ENCODE measurements around the gene TMEM108. TPM values are rescaled to one million over a fixed set of nuclear protein-coding genes. Genes with fewer than 3 reads are reported as not detected.

The TMEM108 gene
- total and polyA plus RNA-seq, 9 donors: under 0.01 to 4.2 (median 0.46) TPM; not detected in 2

- TF ChIP-seq EP300 (IDR thresholded peaks at IDR 0.05): no peak
- no peak for TF ChIP-seq POLR2A (IDR thresholded peaks at IDR 0.05)
- no peak for DNase-seq
- intact Hi-C loops (cut with DNase I): no loop called here
- Histone ChIP-seq H3K36me3 (no peaks in the 10 kb centered on the region), H3K4me1 (ENCODE audit: insufficient read depth) (no peaks in the 10 kb centered on the region), H3K27me3 (no peaks in the 10 kb centered on the region), H3K27ac (no peak overlapping the region), H3K9me3 (no peaks in the 10 kb centered on the region), H3K4me3 (no peak overlapping the region)
- WGBS, 3 donors: 89 to 90% (median 89%) methylated on average over 2 of the region's 2 CpGs
These were observed 87.6 kb downstream of the TMEM108 start for GRCh38 chr3:133125802-133126201.

DNA sequence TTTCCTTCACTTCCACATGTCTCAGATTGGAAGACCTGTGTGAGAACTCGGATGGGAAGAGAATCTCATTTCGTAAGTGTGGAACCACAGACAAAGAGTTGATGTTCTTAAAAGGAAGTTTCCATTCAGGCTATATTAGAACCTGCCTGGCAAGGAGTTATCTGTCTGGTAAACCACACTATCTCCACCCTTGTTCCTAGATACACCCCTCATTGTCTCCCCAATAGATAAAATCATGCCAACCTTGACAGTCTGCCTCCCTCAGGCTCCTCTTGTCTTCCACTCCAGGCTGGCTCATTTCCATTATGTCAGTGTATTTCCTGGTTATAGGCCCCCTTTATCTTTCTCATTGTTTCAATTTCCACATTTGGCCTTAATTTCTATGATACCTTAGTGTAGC is 89.2 kb downstream of the TMEM108 start:
- H3K4me1 ChIP-seq (ENCODE audit: insufficient read depth): no peaks in the 10 kb centered on the region

GRCh38 chr3:133130168-133130567 is 92.0 kb downstream of the TMEM108 start:
- no peak overlapping the region for H3K4me3 ChIP-seq
- intact Hi-C loops (cut with DNase I): no loop called here
- no peaks in the 10 kb centered on the region for H3K9me3 ChIP-seq
- no peaks in the 10 kb centered on the region for H3K36me3 ChIP-seq
- no peak for TF ChIP-seq CTCF (IDR thresholded peaks at IDR 0.05)
- TF ChIP-seq POLR2A (IDR thresholded peaks at IDR 0.05): no peak
- no peak for TF ChIP-seq EP300 (IDR thresholded peaks at IDR 0.05)
- no peak overlapping the region for H3K27ac ChIP-seq
- DNase-seq: no peak
- no peaks in the 10 kb centered on the region for H3K27me3 ChIP-seq
- H3K4me1 ChIP-seq (ENCODE audit: insufficient read depth): no peaks in the 10 kb centered on the region
- 67 to 87% (median 76%) methylated on average over 1 of the region's 1 CpG for WGBS, 3 donors

More for the DNA sequence above, 89.2 kb downstream of the TMEM108 start:
- Histone ChIP-seq H3K9me3 (no peaks in the 10 kb centered on the region), H3K36me3 (no peaks in the 10 kb centered on the region), H3K27ac (no peak overlapping the region), H3K4me3 (no peak overlapping the region), H3K27me3 (no peaks in the 10 kb centered on the region)
- no peak for TF ChIP-seq CTCF (IDR thresholded peaks at IDR 0.05)
- TF ChIP-seq EP300 (IDR thresholded peaks at IDR 0.05): no peak
- no peak for TF ChIP-seq POLR2A (IDR thresholded peaks at IDR 0.05)
- intact Hi-C loops (cut with DNase I): no loop called here
- no peak for DNase-seq
- 82 to 93% (median 89%) methylated on average over 2 of the region's 2 CpGs for WGBS, 3 donors

GRCh38 chr3:133135306-133135705 is 97.1 kb downstream of the TMEM108 start:
- 84 to 89% (median 89%) methylated on average over 5 of the region's 5 CpGs for WGBS, 3 donors

More at GRCh38 chr3:133135306-133135705, 97.1 kb downstream of the TMEM108 start:
- H3K36me3 ChIP-seq: no peaks in the 10 kb centered on the region
- TF ChIP-seq POLR2A (IDR thresholded peaks at IDR 0.05): no peak
- no peak for TF ChIP-seq CTCF (IDR thresholded peaks at IDR 0.05)
- TF ChIP-seq EP300 (IDR thresholded peaks at IDR 0.05): no peak
- no peaks in the 10 kb centered on the region for H3K9me3 ChIP-seq
- intact Hi-C loops (cut with DNase I): no loop called here
- no peak overlapping the region for H3K27ac ChIP-seq
- H3K4me3 ChIP-seq: no peak overlapping the region
- no peaks in the 10 kb centered on the region for H3K4me1 ChIP-seq (ENCODE audit: insufficient read depth)
- H3K27me3 ChIP-seq: no peaks in the 10 kb centered on the region
- DNase-seq: no peak
